PC-3 (cell line): ENCODE results near the gene NFYA. TPM values are rescaled to one million over a fixed set of nuclear protein-coding genes. Genes with fewer than 3 reads are reported as not detected.

ENCODE experiments used
- ATAC-seq: fragments of 200-7000 bp; cut with Tn5 transposase; 2 replicates; pipeline ENCODE4 v1.9.1; 2020; ENCODE audit warnings: mild to moderate bottlenecking, moderate library complexity
- BruUV-seq: library from RNA; stranded (reverse); fragments of 400-500 nt; replicated peaks from 2 replicates; lab custom pipeline; 2021; lab: Mats Ljungman, UMichigan
- CTCF ChIA-PET: fragments of 300-600 bp; sonication (Branson Sonifier 250); formaldehyde crosslinking; loops from one replicate; lab custom pipeline; 2022; ENCODE audit warnings: antibody characterized with exemption; lab: Charles Lee
- POLR2A ChIA-PET: fragments of 300-600 bp; sonication (Branson Sonifier 250); formaldehyde crosslinking; loops from one replicate; lab custom pipeline; 2022; ENCODE audit warnings: antibody characterized with exemption; ENCODE audit not compliant: unreplicated experiment; lab: Charles Lee
- DNase-seq: peaks from one replicate; pipeline ENCODE4 v3.0.0-alpha.2; 2015
- H2AFZ ChIP-seq: fragments of 300-600 bp; sonication (generic); 2 replicates; pipeline ENCODE4 v1.6.0; 2016; ENCODE audit warnings: antibody characterized with exemption, low read length
- H3F3A ChIP-seq: fragments of 300-600 bp; sonication (generic); one replicate; pipeline ENCODE4 v1.6.0; 2017; ENCODE audit warnings: antibody characterized with exemption, low read length, control low read depth, mild to moderate bottlenecking; ENCODE audit not compliant: unreplicated experiment
- H3K27ac ChIP-seq: fragments of 300-600 bp; sonication (generic); 2 replicates; pipeline ENCODE4 v1.5.1; 2016; ENCODE audit warnings: mild to moderate bottlenecking, low read length
- H3K27me3 ChIP-seq: fragments of 300-600 bp; sonication (generic); 2 replicates; pipeline ENCODE4 v1.6.1; 2016; ENCODE audit warnings: low read length, mixed read lengths
- H3K36me3 ChIP-seq: fragments of 300-600 bp; sonication (generic); 2 replicates; pipeline ENCODE4 v1.6.1; 2016; ENCODE audit warnings: low read depth, mixed run types, low read length, mixed read lengths
- H3K4me1 ChIP-seq: fragments of 300-600 bp; sonication (generic); 2 replicates; pipeline ENCODE4 v1.5.1; 2016; ENCODE audit warnings: low read length; ENCODE audit not compliant: insufficient read depth
- H3K4me2 ChIP-seq: fragments of 300-600 bp; sonication (generic); 2 replicates; pipeline ENCODE4 v1.6.0; 2016; ENCODE audit warnings: low read length
- H3K4me3 ChIP-seq: fragments of 300-600 bp; sonication (generic); 2 replicates; pipeline ENCODE4 v1.5.1; 2016; ENCODE audit warnings: mild to moderate bottlenecking, low read length, mixed read lengths
- H3K79me2 ChIP-seq: fragments of 300-600 bp; sonication (generic); 2 replicates; pipeline ENCODE4 v1.6.1; 2017; ENCODE audit warnings: low read length, mixed read lengths
- H3K9ac ChIP-seq: fragments of 300-600 bp; sonication (generic); 2 replicates; pipeline ENCODE4 v1.6.0; 2016; ENCODE audit warnings: mild to moderate bottlenecking, low read length
- H3K9me2 ChIP-seq: fragments of 300-600 bp; sonication (generic); replicated peaks from 2 replicates; pipeline ENCODE4 v1.6.1; 2016; ENCODE audit warnings: mixed run types, low read length, mixed read lengths
- H3K9me3 ChIP-seq: fragments of 300-600 bp; sonication (generic); 2 replicates; pipeline ENCODE4 v1.6.1; 2016; ENCODE audit warnings: low read length, mixed read lengths
- H4K20me1 ChIP-seq: fragments of 300-600 bp; sonication (generic); 2 replicates; pipeline ENCODE4 v1.6.1; 2016; ENCODE audit warnings: low read length, mixed read lengths
- CTCF ChIP-seq: fragments of 300-600 bp; sonication (generic); conservative IDR thresholded peaks from 2 replicates; pipeline ENCODE4 v1.5.1; 2017; ENCODE audit warnings: antibody characterized with exemption, low read depth, mild to moderate bottlenecking, low read length
- EZH2 ChIP-seq: fragments of 300-600 bp; sonication (generic); IDR thresholded peaks from one replicate; pipeline ENCODE4 v1.6.1; 2017; ENCODE audit warnings: antibody characterized with exemption, mild to moderate bottlenecking, low read length; ENCODE audit not compliant: unreplicated experiment
- EZH2phosphoT487 ChIP-seq: fragments of 300-600 bp; sonication (generic); IDR thresholded peaks from 2 replicates; pipeline ENCODE4 v1.6.1; 2018; ENCODE audit warnings: mild to moderate bottlenecking, antibody characterized with exemption, low read length, borderline replicate concordance
- intact Hi-C: fragments of 100-400 bp; cut with micrococcal nuclease; formaldehyde crosslinking; loops from 2 replicates; pipeline ENCODE4 v1.9.0; 2023
- total RNA-seq: library from RNA; depleted of rRNA; stranded (reverse); fragments of >200 nt; gene quantifications from 2 replicates; pipeline ENCODE4 v1.2.3, GENCODE V29; 2014

NFYA gene
- total RNA-seq, 1 experiment from 2014 or later = 31.7 TPM

GRCh38 chr6:41092421-41093140, 19.8 kb downstream of the NFYA start:
- Histone ChIP-seq H3K27me3 (no peaks in the 10 kb centered on the region), H3K36me3 (peaks cover 76% of the 10 kb centered on the region), H4K20me1 (no peaks in the 10 kb centered on the region), H3K4me2 (no peak overlapping the region), H3F3A (no peaks in the 10 kb centered on the region), H3K9me3 (no peaks in the 10 kb centered on the region), H3K4me3 (no peak overlapping the region), H3K27ac (no peak overlapping the region), H3K4me1 (no peaks in the 10 kb centered on the region), H3K9ac (no peak overlapping the region), H2AFZ (no peak overlapping the region), H3K79me2 (no peaks in the 10 kb centered on the region), H3K9me2 (no peaks in the 10 kb centered on the region)
- ChIA-PET POLR2A (interaction anchor here (0.6 kb wide), 1 partner anchor 18 kb away, joined by 3 read pairs; no protein-coding TSS in a partner anchor), CTCF (no interaction called here)
- no TSS peak for BruUV-seq
- ATAC-seq (peak; percentile 51; the same call in 1 of the 2 replicates), DNase-seq (peak; percentile 41)
- intact Hi-C loops = loop anchor here (2.0 to 5.0 kb wide), 2 partner anchors 90 to 225 kb away; no protein-coding TSS in a partner anchor
- TF ChIP-seq CTCF = peak; percentile 51
- no peak for TF ChIP-seq EZH2phosphoT487

- ATAC-seq (no peak), DNase-seq (no peak)
- Histone ChIP-seq H3K4me2 (no peak overlapping the region), H2AFZ (no peak overlapping the region), H3K36me3 (peaks cover 84% of the 10 kb centered on the region), H3K79me2 (no peaks in the 10 kb centered on the region), H3K27ac (no peak overlapping the region), H3F3A (no peaks in the 10 kb centered on the region), H4K20me1 (0 out of 2 replicates have a peak, but pooled peaks cover 7% of the 10 kb centered on the region), H3K27me3 (no peaks in the 10 kb centered on the region), H3K9ac (no peak overlapping the region), H3K4me1 (no peaks in the 10 kb centered on the region), H3K4me3 (no peak overlapping the region), H3K9me3 (no peaks in the 10 kb centered on the region), H3K9me2 (no peaks in the 10 kb centered on the region)
- ChIA-PET CTCF (no interaction called here), POLR2A (no interaction called here)
- no peak for TF ChIP-seq EZH2
- no peak for TF ChIP-seq CTCF
- no peak for TF ChIP-seq EZH2phosphoT487
- no TSS peak for BruUV-seq
- intact Hi-C loops = loop anchor here (2.0 to 5.0 kb wide), 2 partner anchors 89 to 224 kb away; no protein-coding TSS in a partner anchor
These were observed 21.0 kb downstream of the NFYA start for GRCh38 chr6:41093729-41094128.
